Activated naive CD8-positive, alpha-beta T cell treated with anti-CD3 and anti-CD28 coated beads, Interleukin-2, amount 50 U/mL, for 24 hours (primary cell): Measurements from ENCODE around the gene EYS.

Source experiments
- ATAC-seq: fragments of 150-1000 bp; cut with Tn5 transposase; one replicate; pipeline ENCODE4 v1.10.0; 2021
- DNase-seq: peaks from one replicate; pipeline ENCODE4 v3.0.0; 2021
- H3K27ac Mint-ChIP-seq: one replicate; pipeline ENCODE4 v1.8.0; 2021; ENCODE audit warnings: mild to moderate bottlenecking, mixed read lengths
- H3K27me3 Mint-ChIP-seq: one replicate; pipeline ENCODE4 v1.8.0; 2021; ENCODE audit warnings: mixed read lengths
- H3K36me3 Mint-ChIP-seq: one replicate; pipeline ENCODE4 v1.8.0; 2021; ENCODE audit warnings: low read depth, mixed read lengths
- H3K4me1 Mint-ChIP-seq: one replicate; pipeline ENCODE4 v1.8.0; 2021; ENCODE audit warnings: mixed read lengths
- H3K4me3 Mint-ChIP-seq: one replicate; pipeline ENCODE4 v1.8.0; 2021; ENCODE audit warnings: mild to moderate bottlenecking, moderate library complexity, mixed read lengths
- H3K9me3 Mint-ChIP-seq: one replicate; pipeline ENCODE4 v1.8.0; 2021; ENCODE audit warnings: mixed read lengths

Gene EYS

GRCh38 chr6:64998204-64998603 is 708.8 kb downstream of the EYS start:
- ATAC-seq: no peak

GRCh38 chr6:64996301-64996700 is 710.7 kb downstream of the EYS start:
- DNase-seq: no peak
- no peak overlapping the region for H3K4me3 Mint-ChIP-seq
- H3K4me1 Mint-ChIP-seq: no peaks in the 10 kb centered on the region

More at GRCh38 chr6:64998204-64998603, 708.8 kb downstream of the EYS start:
- H3K9me3 Mint-ChIP-seq: no peaks in the 10 kb centered on the region
- H3K27ac Mint-ChIP-seq: no peak overlapping the region
- H3K27me3 Mint-ChIP-seq: no peaks in the 10 kb centered on the region
- H3K4me1 Mint-ChIP-seq: no peaks in the 10 kb centered on the region
- no peak for DNase-seq
- H3K4me3 Mint-ChIP-seq: no peak overlapping the region
- H3K36me3 Mint-ChIP-seq: no peaks in the 10 kb centered on the region

GRCh38 chr6:64990652-64991304 is 716.2 kb downstream of the EYS start:
- Mint-ChIP-seq H3K9me3 (no peaks in the 10 kb centered on the region), H3K27ac (no peak overlapping the region), H3K4me3 (no peak overlapping the region), H3K36me3 (no peaks in the 10 kb centered on the region), H3K4me1 (no peaks in the 10 kb centered on the region), H3K27me3 (no peaks in the 10 kb centered on the region)
- DNase-seq: no peak
- ATAC-seq: no peak

More at GRCh38 chr6:64996301-64996700, 710.7 kb downstream of the EYS start:
- H3K9me3 Mint-ChIP-seq: no peaks in the 10 kb centered on the region
- no peaks in the 10 kb centered on the region for H3K27me3 Mint-ChIP-seq
- ATAC-seq: no peak
- H3K36me3 Mint-ChIP-seq: no peaks in the 10 kb centered on the region
- H3K27ac Mint-ChIP-seq: no peak overlapping the region

GRCh38 chr6:64988148-64988547 is 718.9 kb downstream of the EYS start:
- Mint-ChIP-seq H3K9me3 (no peaks in the 10 kb centered on the region), H3K4me1 (no peaks in the 10 kb centered on the region), H3K4me3 (no peak overlapping the region), H3K27ac (no peak overlapping the region), H3K27me3 (no peaks in the 10 kb centered on the region), H3K36me3 (no peaks in the 10 kb centered on the region)
- DNase-seq: no peak
- no peak for ATAC-seq

- Mint-ChIP-seq H3K27me3 (no peaks in the 10 kb centered on the region), H3K9me3 (no peaks in the 10 kb centered on the region), H3K36me3 (no peaks in the 10 kb centered on the region), H3K4me3 (no peak overlapping the region), H3K4me1 (no peaks in the 10 kb centered on the region), H3K27ac (no peak overlapping the region)
- no peak for DNase-seq
- ATAC-seq: no peak
Observed at GRCh38 chr6:64987066-64987465, 720.0 kb downstream of the EYS start.

GRCh38 chr6:64985726-64986125 is 721.3 kb downstream of the EYS start:
- no peak for DNase-seq
- Mint-ChIP-seq H3K4me3 (no peak overlapping the region), H3K4me1 (no peaks in the 10 kb centered on the region), H3K9me3 (peaks cover 5% of the 10 kb centered on the region), H3K27ac (no peak overlapping the region), H3K27me3 (no peaks in the 10 kb centered on the region), H3K36me3 (no peaks in the 10 kb centered on the region)
- ATAC-seq: no peak

GRCh38 chr6:64984948-64985347 is 722.1 kb downstream of the EYS start:
- H3K4me3 Mint-ChIP-seq: no peak overlapping the region
- no peak for ATAC-seq

GRCh38 chr6:64983089-64983488 is 723.9 kb downstream of the EYS start:
- DNase-seq (no peak), ATAC-seq (no peak)
- no peak overlapping the region for H3K27ac Mint-ChIP-seq
- no peaks in the 10 kb centered on the region for H3K36me3 Mint-ChIP-seq
- peaks cover 9% of the 10 kb centered on the region for H3K9me3 Mint-ChIP-seq
- no peaks in the 10 kb centered on the region for H3K4me1 Mint-ChIP-seq
- H3K27me3 Mint-ChIP-seq: no peaks in the 10 kb centered on the region
- H3K4me3 Mint-ChIP-seq: no peak overlapping the region

More at GRCh38 chr6:64984948-64985347, 722.1 kb downstream of the EYS start:
- Mint-ChIP-seq H3K9me3 (peaks cover 5% of the 10 kb centered on the region), H3K4me1 (no peaks in the 10 kb centered on the region), H3K27ac (no peak overlapping the region), H3K27me3 (no peaks in the 10 kb centered on the region), H3K36me3 (no peaks in the 10 kb centered on the region)
- DNase-seq: no peak

GRCh38 chr6:64973142-64973541 is 733.9 kb downstream of the EYS start:
- H3K4me1 Mint-ChIP-seq: no peaks in the 10 kb centered on the region
- no peak overlapping the region for H3K4me3 Mint-ChIP-seq
- no peak overlapping the region for H3K27ac Mint-ChIP-seq
- H3K27me3 Mint-ChIP-seq: no peaks in the 10 kb centered on the region
- no peaks in the 10 kb centered on the region for H3K36me3 Mint-ChIP-seq
- ATAC-seq (no peak), DNase-seq (no peak)
- peaks cover 12% of the 10 kb centered on the region for H3K9me3 Mint-ChIP-seq

- DNase-seq (no peak), ATAC-seq (no peak)
- Mint-ChIP-seq H3K27ac (no peak overlapping the region), H3K9me3 (peaks cover 20% of the 10 kb centered on the region), H3K36me3 (no peaks in the 10 kb centered on the region), H3K4me3 (no peak overlapping the region), H3K27me3 (no peaks in the 10 kb centered on the region), H3K4me1 (no peaks in the 10 kb centered on the region)
Observed at GRCh38 chr6:64969139-64969538, 737.9 kb downstream of the EYS start.

GRCh38 chr6:64955435-64955848 is 751.6 kb downstream of the EYS start:
- no peaks in the 10 kb centered on the region for H3K36me3 Mint-ChIP-seq
- H3K27ac Mint-ChIP-seq: no peak overlapping the region
- ATAC-seq (no peak), DNase-seq (no peak)
- no peaks in the 10 kb centered on the region for H3K4me1 Mint-ChIP-seq
- H3K9me3 Mint-ChIP-seq: peaks cover 11% of the 10 kb centered on the region
- H3K4me3 Mint-ChIP-seq: no peak overlapping the region
- no peaks in the 10 kb centered on the region for H3K27me3 Mint-ChIP-seq

- no peaks in the 10 kb centered on the region for H3K27me3 Mint-ChIP-seq
- no peaks in the 10 kb centered on the region for H3K4me1 Mint-ChIP-seq
- ATAC-seq: no peak
- no peaks in the 10 kb centered on the region for H3K36me3 Mint-ChIP-seq
- no peak overlapping the region for H3K4me3 Mint-ChIP-seq
- H3K27ac Mint-ChIP-seq: no peak overlapping the region
- peaks cover 11% of the 10 kb centered on the region for H3K9me3 Mint-ChIP-seq
- DNase-seq: no peak
Observed at GRCh38 chr6:64949257-64949656, 757.8 kb downstream of the EYS start.

GRCh38 chr6:64948261-64948660 is 758.8 kb downstream of the EYS start:
- Mint-ChIP-seq H3K4me1 (no peaks in the 10 kb centered on the region), H3K27me3 (no peaks in the 10 kb centered on the region), H3K9me3 (peaks cover 16% of the 10 kb centered on the region), H3K4me3 (no peak overlapping the region), H3K27ac (no peak overlapping the region), H3K36me3 (no peaks in the 10 kb centered on the region)
- DNase-seq (no peak), ATAC-seq (no peak)

- Mint-ChIP-seq H3K9me3 (peaks cover 16% of the 10 kb centered on the region), H3K27ac (no peak overlapping the region), H3K27me3 (no peaks in the 10 kb centered on the region), H3K4me3 (no peak overlapping the region), H3K4me1 (no peaks in the 10 kb centered on the region), H3K36me3 (no peaks in the 10 kb centered on the region)
- no peak for DNase-seq
- no peak for ATAC-seq
Observed at GRCh38 chr6:64945450-64945849, 761.6 kb downstream of the EYS start.

GRCh38 chr6:64932486-64932885 is 774.5 kb downstream of the EYS start:
- H3K27ac Mint-ChIP-seq: no peak overlapping the region
- no peak for DNase-seq
- no peaks in the 10 kb centered on the region for H3K9me3 Mint-ChIP-seq
- no peaks in the 10 kb centered on the region for H3K36me3 Mint-ChIP-seq
- ATAC-seq: no peak
- H3K4me1 Mint-ChIP-seq: no peaks in the 10 kb centered on the region
- no peak overlapping the region for H3K4me3 Mint-ChIP-seq
- H3K27me3 Mint-ChIP-seq: no peaks in the 10 kb centered on the region

- DNase-seq (no peak), ATAC-seq (no peak)
- no peak overlapping the region for H3K4me3 Mint-ChIP-seq
- H3K36me3 Mint-ChIP-seq: no peaks in the 10 kb centered on the region
- no peaks in the 10 kb centered on the region for H3K4me1 Mint-ChIP-seq
- no peaks in the 10 kb centered on the region for H3K9me3 Mint-ChIP-seq
- no peak overlapping the region for H3K27ac Mint-ChIP-seq
- no peaks in the 10 kb centered on the region for H3K27me3 Mint-ChIP-seq
Observed at GRCh38 chr6:64930681-64931080, 776.3 kb downstream of the EYS start.
